SHP77 treated with DMSO at 0.1 percent for 48 hours (cell line): ENCODE measurements around the gene KAZN.

Source experiments
- DNase-seq: peaks from one replicate; lab custom pipeline; 2025; lab: John Stamatoyannopoulos, UW

The KAZN gene

DNA sequence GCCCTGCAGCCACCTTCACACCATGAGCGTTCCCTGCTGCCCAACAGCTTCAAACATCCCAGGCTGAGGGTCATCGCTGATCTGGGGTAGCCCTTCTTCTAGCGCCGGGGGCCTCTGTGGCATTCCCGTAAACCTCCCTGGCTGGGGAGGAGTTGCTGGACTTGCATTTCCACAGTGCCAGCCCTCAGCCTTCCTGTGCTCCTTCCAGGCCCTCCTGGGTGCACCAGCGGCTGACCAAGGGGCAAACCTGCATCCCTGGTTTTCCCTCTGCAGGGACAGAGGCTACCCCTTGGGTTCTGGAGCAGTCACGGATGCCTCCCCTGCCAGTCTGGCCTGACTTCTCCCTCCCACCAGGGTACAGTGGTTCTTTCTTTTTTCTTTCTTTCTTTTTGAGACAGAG lies 336.4 kb downstream of the KAZN start:
- DNase-seq = no peak

DNA sequence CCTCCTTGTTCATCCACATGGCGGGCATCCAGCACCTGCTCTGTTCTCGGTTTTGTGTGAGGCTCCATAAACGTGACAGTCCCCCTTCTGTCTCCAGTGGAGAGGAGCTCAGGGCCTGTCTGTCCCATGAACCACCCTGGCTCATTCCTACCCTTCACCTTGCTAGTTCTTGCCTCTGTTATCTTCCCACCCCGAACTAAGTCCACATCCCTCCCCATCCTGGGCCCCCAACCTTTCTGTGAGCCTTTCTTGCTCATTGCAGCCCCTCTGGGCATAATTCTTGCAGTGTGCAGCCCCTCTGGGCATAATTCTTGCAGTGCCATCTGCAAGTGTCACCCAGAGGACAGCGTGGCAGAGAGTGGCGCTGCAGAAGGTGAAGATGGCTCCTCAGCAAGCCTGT lies 338.3 kb downstream of the KAZN start:
- DNase-seq = no peak

DNA sequence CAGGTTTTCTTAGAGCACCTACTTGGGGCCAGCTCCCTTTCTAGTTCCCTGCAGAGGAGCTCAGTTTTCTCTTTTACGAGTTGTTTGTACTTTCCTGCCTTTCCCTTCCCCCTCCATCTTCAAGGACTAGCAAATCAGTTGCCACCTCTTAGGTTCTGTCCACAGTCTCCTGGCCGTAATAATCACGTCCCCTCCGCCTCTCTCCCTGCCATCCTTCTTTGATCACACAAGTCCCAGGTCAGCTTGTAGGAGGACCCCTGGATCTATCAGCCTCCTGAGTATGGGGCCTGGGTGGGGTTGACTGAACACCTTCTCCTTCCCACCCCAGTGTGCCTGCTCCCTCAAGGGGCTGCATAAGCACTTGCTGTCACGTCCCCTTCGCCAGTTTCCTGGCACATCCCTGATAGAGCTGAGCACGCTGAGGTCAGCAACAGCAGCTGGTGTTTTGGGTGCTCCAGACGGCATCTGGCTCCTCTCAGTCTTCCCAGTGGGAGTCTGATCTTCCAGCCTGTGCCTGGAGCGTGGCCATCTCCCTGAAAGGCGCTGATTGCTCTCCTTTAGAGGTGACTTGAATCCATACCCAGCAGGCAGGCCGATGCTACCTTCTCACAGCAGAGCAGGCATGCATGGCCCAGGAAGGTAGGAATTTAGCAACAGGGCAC lies 338.9 kb downstream of the KAZN start:
- no peak for DNase-seq

DNA sequence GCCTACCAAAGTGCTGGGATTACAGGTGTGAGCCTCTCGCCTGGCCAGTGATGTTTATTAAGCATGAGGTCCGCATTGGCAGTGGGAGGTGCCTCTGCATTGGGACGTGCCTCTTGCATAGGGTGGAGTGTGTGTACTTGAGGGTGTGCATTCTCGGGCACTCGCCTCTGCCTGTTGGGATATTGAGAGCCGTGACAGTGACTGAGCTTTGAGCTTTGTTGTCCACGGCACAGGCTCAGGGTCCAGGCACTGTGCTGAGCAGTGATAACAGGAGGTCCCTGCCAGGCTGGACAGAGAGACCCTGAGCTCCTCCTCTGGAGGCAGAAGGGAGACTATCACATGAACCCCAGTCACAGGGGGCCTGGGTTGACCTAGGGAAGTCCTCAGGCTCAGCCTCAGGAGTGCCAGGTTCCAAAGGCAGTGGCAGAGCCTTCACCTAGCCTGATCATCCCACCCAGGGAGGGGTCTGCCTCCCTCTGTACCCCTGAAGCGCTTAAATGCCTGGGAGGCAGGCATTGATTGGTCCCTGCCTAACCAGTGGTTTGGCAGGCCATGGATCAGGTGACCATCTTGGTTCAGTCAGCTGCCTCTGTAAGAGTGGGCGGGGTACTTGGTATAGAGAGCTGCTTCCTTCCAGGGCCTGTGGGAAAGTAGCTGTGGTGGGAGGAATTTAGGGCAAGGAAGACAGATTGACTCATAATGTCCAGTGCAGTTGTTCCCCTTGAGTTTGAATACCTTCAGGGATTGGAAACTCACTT lies 341.2 kb downstream of the KAZN start:
- DNase-seq = no peak

DNA sequence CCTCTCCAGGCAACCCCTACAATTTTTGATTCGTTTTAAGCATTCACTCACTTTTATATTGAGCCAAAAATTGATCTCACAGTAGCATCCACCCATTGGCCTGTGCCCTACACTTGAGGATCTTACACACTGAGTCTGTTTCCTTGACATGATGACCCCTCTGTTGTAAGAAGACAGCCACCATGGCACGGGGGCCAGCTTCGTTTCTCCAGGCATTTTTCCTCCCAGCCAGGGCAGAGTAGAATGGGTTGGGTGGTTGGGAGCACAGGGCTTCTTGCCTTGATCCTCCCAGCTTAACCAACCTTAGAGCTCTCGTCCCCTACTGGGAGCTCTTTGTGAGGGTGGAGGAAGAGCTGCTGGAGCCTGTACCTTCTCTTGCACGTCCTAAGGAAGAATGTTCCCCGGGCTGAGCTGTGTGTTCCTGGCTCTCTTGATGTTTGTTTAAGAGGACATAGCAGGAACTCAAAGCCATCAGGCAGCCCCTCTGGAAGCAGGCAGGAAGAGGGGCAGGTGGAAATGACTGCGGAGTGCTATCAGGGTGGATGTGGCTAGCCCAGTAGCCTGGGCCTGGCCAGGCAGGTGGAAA lies 341.9 kb downstream of the KAZN start:
- no peak for DNase-seq

DNA sequence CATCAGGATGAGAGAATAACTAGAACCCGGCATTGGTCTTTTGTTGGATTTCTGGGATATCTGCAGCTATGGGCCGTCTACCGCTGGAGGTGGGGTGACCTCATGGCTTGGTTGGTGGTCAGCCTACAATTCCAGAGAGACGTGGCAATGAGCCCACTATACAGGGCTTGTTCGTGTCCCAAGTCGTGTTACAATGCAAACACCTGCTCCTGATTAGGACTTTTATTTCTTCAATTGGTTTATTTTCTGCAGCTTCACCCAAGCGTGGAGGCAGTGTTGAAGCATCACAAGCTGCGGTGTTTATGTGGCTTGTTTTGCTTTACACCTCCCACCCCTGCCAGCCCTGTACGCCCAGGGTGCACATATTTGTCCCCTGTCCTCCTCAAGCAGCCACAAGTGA lies 343.4 kb downstream of the KAZN start:
- DNase-seq = no peak

DNA sequence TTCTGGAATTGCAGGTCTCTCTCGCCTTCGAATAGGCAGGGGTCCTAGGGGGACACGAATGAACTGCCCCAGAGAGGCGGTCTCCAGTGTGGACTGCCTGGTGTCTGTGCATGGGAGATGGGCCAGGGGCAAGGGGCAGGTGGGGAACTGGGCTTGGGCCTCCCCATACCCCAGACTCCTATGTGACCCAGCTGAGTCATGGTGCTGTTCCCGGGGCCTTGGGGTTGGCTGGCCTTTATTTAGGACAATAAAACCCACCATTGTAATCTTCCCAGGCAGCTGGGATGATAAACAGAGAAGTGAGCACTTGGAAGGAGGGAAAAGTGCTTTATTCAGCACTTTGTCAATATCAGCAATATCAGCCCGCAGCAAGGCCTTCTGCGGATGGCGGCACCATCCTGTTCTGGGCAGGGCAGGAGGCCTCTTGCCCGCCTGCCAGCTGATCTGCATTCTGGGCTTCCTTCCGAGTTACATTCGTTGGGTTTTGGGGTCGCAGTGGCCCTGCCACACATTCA lies 346.0 kb downstream of the KAZN start:
- no peak for DNase-seq

DNA sequence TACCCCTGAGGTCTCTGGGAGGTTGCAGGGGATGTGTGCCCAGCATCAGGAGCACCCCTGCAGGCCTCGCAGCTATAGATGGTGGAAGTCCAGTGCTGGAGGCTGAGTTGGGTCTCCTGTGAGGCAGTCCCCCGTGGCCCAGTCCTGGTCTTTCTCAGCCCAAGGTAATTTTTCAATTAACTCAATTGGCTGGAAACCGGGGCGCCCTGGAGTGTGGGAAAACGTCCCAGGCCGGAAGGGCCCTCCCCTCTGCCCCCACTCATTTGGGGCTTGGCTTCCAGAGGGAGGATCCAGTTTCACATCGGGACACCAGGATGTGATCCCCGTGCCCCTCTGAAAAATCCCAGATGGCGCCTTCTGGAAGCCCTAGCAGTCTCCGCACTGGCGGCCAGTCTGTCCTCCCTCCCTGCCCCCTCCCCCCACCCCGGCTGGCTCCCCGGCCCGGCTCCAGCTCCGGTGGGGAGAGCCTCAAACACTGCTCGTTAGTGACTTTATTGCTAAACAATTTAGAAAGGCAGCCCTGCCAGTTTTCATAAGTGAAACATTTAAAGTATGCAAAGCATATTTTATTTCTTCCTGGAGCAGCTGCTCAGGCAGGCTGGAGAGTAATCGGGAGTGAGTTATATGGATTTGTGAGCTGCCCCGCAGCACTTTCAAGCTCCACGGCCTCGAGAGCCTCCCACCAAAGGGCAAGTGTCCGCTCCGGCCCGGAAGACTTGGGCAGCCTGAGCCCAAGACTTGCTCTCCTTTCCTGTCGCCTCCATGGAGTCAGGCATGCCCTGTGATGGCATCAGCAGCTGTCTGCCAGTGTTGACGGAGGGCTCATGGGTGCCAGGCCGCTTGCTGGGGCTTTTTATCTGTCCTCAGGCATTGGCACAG lies 346.9 kb downstream of the KAZN start:
- no peak for DNase-seq

DNA sequence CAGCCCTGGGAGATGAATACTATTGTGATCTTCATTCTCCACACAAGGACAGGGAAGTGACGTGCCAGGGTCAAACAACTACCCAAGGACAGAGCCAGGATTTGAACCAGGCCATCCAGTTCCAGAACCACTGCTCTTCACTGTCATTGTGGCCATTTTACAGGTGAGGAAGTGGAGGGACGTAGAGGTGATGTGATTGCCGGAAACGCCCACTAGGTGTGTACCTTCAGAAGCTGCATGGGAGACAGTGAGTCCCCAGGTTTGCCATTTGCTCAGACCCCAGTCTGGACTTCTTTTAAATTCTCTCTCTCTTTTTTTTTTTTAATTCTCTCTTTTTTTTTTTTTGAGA lies 347.5 kb downstream of the KAZN start:
- DNase-seq = no peak

DNA sequence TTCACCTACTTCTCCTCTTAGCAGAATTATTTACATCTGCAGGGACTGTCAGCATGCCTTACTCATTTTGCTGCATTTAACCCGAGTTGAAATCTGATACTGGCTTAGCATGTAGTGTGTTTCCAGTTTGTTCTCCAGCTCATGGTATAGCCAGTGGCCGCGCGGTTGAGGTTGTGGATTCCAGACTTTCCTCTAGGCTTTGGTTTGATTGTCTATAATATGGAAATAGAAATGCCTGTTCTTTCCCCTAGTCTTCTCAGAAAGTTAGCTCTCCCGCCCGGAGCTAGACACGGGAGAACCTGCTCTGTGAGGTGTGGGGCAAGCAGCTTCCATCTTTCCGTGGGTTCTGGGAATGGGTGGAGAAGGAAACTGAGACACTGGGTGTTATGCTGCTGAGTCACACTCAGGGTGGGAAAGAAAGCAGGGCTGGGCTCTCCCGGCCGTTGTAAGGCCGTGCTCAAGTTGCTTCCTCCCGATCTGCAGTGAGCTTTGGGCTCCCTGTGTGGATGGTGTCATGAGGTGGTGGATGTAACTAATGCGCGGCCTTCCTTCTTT lies 348.3 kb downstream of the KAZN start:
- DNase-seq = no peak

DNA sequence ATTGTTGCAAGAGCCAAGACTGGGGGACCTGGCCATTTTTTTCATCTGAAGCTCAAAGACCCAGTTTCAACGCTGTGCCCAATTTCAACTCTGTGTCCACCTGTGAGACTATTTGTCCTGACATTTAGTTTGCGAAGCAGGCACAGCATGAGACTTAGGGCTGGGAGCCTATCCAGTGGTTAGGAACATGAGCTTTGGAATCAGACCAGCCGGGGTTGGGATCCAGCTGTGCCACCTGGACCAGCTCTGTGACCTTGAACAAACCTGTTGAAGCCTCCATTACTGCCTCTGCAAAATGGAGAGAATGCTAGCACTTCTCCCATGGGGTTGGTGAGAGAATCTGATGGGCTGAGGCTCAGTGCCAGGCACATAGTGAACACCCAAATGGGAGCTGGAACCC lies 348.9 kb downstream of the KAZN start:
- DNase-seq = no peak

DNA sequence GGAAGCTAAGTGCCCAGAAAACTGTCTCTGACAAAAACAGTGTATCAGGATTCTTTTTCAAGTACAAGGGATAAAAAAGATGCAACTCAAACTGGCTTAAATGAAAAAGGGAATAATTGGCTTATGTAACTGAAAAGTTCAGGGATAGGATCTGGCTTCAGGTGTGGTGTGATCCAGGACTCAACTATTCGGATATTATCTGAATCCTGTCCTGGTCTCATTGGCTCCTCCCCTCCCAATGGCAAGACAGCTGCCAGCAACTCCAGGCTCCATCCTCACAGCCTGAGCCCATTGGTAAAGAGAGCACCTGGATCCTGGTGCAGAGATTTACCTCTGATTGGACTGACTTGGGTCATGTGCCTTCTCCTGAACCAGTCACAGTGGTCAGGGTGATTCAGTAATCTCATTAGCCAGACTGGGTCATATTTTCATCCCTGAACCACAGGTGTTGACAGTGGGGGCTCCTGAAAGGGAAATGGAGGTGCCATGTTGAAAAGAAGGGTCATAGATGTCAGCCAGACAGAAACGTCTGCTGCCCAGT lies 349.7 kb downstream of the KAZN start:
- no peak for DNase-seq

DNA sequence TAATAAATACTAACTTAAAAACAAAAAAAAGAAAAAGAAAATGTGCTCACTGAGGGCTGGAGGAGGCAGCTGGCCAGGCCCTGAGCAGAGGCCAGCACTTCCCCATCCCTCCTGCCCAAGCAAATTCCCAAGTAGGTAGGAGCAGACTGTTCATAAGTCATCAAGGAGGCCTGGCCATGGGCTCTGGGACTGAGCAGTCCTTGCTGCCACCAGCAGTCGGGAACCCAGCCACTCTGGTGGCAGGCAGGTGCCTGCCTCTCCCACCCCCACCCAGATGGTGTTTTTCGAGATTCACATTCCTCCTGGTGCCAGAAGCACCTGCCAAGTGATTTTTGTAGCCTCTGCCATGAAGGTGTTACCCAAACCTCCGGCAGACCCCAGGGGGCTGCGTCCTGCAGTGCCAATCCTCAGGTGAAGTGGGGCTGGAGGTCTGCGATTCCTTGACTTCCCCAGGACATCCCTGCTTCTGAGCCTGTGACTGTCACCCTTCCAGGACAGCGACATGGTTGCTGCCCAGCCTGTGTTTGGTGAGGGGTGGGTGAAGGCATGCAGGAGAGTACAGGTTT lies 350.9 kb downstream of the KAZN start:
- no peak for DNase-seq

DNA sequence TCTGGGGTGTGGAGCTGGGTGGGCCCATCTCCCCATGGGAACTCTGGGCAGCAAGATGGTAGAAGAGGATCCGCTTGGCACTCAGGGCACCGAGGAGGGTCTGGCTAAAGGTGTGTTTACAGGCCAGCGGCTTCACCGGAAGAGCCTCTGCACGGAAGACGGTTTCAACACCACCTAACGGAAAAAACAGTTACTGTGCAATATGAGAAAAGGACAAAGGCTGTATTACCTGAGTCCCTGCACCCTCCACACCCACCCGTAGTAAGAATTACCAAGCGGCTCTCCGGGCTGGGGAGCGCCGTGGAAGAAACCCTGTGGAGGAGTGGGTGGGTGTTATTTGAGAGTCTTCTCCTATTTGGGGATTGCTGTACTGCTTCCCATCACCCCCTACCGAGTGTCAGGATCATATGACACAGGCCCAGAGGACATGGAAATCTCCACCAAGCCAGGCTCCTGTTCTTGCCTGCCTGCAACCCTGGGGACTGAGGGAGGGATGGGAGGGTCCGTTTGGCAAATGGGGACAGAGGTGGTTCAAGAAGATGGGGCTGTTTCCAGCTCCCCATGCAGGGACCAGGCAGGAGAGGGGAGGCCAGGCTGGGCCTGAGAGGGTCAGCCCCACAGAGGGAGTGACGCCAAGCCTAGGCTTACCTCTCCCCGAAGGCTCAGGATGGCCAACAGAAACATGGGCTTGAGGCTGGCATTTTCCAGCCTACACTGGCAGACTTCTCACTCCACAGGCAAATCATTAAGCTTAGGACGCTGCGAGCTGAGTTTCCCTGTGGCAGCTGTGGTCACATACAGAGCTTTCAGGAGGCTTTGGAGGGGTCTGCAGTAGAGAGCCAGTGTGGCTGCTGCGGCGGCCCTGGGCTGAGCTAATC lies 351.6 kb downstream of the KAZN start:
- DNase-seq = no peak

DNA sequence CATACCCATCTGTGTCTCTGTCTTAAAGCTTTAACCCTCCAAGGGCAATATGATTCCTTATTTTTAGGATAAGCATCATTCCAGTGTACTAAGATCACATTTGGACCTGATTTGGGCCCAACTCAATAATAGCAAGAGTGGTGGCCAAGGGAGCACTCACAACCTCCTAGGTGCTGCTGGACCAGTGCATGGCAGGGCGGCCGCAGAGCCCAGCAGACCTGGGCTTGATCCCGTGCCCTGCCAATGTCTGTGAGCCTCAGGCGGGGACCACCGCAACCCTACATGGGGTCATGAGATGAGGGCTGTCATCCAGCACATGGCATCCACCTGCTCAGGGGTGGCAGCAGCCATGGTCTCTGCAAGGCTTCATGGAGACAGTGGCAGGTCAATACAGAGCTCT lies 353.3 kb downstream of the KAZN start:
- no peak for DNase-seq

DNA sequence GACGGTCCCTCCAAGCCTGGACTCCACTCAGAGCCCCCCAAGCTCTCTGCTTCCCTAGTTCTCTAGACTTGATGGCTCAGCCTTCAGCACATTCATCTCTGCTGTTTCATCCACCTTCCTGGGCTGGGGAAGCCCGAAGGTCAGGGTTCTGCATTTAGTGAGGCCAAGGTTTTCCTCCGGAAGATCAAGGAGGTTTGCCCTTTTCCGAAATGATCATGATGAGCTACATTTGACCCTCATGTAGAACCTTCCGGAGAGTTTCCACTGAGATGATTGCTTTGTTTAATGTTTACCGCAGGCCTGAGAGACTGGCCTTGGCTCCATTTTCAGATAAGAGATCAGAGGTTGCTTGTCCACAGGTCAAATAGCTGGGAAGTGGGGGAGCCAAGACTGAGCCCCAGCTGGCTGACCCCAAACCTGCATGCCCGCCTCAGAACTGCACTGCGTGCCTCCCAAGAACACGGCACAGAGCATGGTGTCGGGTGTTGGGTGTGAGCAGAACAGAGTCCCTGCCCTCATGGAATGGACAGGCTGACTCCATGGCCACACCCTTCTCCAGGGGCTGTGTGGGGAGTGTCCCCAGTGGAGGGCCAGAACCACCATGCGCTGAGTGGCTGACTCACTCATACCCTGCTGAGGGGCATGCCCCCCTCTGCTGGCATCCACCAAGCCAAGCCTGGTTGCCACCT lies 354.3 kb downstream of the KAZN start:
- no peak for DNase-seq

DNA sequence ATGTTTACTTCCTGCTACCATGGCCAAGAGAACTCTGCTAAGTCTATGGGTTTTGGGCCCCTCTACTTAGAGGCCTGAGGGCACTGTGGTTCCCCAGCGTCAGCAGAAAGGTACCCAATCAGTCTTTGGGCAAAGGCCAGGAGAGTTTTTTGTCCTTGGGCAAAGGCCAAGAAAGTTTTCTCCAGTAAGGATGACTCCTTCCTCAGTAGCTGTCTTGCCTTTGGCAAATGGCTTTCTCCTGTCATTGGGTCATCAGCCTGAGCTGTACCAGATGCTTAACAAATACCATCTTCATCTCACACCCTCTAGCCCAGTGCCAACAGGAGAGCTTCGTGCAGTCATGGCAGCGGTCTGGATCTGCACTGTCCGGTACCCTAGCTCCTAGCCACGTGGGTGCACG lies 355.7 kb downstream of the KAZN start:
- no peak for DNase-seq

DNA sequence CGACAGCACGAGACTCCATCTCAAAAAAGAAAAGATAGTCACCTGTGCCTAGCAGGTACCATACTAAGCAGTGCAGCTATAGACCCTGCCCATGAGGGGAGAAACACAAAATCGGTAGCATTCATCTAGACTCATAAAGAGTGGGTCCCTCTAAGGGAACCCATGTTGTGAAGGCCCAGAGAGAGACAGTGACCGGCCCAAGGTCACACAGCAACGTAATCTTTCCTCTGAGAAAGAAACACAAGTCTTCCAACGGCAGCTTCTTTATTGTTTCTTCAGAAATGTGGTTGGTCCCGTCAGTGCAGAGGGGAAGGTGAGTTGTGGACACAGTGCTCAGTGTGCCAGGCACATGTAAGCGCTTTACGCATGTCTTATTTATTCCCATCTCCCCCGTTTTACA lies 356.4 kb downstream of the KAZN start:
- no peak for DNase-seq

DNA sequence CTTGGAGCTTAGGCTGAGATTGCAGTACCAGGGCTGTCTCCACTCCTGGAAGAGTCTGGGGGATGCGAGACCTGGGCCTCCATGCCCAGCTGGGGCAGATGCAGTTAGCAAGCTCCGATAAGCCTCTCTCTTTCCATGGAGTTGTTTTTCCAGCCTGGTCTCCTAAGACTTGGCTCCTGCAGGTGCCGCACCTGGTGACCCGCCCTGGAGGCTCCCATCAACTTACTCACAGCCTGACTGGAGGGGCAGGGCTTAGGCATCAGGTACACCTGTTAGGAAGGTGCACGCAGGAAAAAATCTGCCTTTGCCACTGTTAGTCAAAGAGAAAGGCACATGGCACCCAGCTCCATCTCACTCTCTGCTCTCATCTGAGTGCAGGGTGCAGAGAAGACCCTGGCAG lies 356.9 kb downstream of the KAZN start:
- DNase-seq = no peak

DNA sequence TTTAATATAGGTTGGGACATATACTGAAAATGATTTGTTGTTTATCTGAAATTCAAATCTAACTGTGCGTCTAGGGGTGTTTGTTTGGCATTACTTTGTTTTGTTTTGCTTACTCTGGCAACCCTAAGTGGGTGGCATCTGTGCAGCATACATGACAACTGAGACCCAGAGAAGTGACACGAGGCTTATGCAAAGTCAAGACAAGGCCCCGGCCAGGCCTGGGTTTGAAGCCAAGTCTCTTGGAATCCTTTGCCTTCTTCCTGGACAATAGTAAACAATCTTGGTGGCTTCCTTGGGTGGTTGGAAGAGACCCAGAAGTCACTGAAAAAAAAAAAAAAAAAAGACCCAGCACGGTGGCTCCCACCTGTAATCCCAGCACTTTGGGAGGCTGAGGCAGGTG lies 357.5 kb downstream of the KAZN start:
- no peak for DNase-seq
